Stimulated activated CD8-positive, alpha-beta memory T cell treated with anti-CD3 and anti-CD28 coated beads, Interleukin-12 subunit alpha, Interleukin-12 subunit beta, amount 100 ng/mL, for 1 hour (primary cell): ENCODE results near the gene CIAO1.
"Not testable (repeated sequence)": the region's sequence is repeated elsewhere in the genome, so short reads cannot be mapped to it uniquely, and the experiment has no call there.

ENCODE experiments used
- DNase-seq: peaks from one replicate; pipeline ENCODE4 v3.0.0-alpha.2; 2020; ENCODE audit warnings: low read depth

Gene CIAO1

DNA sequence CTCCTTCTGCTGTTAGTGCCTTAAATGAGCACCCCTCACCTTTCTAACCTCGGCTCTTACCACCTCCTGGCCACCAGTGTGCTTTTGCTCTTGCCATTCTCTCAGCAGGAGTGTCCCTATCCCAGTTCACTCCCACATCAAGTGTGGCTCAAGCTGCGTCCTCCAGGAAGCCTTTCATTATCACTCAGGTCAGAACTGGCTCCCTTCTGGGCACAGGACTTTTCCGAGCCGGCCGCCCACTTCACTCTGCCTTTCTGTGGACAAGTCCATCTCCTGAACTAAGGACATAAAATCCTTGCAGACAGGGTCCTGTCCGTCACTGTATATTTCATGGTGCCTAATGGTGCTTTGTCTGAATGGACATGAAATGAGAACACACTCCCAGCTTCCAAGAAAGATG, 15.8 kb upstream of the CIAO1 start:
- no peak for DNase-seq

DNA sequence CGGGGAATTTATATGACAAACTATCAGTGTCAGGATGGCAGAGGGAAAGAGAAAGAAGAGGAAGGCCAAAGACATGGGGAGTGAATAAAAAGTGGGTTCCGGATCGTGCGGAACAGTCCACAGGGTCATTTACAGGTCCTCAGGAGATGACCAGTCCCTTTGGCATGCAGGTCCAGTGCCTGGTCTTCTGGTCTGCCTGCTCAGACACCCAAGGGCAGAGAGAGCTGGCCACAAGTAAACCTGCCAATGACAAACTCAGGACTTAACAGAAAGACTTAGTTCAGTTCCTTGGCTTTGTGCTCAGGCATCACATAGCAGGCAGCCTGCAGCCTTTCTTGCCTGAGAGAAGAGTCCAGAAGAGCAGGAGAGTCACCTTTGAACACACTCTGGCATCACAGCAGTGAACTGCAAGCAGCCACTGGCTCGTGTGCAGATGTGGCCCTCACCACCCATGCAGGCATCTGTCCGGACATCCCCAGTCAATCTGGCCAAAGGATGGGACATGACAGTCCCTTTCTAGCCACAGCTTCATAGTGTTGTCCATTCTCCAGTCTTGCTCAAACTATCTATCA, 14.2 kb upstream of the CIAO1 start:
- no peak for DNase-seq

DNA sequence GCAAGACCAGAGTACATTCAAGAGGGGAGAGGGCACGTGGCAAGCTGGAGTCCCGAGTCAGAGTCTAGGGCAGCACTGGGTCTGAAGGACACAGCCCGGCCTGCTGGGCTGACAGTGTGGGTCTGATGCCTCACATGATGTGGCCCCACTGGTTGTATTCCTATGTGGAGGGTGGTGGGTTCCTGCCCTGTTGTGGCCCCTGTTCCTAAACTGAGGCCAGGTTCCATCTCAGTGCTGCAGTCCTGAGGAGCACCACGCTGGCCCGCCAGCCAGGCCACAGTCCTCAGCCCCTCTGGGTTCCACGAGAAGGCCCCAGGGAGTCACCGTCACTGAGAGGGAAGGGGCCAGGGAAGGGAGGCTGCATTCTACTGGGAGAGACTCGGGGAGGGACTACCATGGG, 13.5 kb upstream of the CIAO1 start:
- no peak for DNase-seq

DNA sequence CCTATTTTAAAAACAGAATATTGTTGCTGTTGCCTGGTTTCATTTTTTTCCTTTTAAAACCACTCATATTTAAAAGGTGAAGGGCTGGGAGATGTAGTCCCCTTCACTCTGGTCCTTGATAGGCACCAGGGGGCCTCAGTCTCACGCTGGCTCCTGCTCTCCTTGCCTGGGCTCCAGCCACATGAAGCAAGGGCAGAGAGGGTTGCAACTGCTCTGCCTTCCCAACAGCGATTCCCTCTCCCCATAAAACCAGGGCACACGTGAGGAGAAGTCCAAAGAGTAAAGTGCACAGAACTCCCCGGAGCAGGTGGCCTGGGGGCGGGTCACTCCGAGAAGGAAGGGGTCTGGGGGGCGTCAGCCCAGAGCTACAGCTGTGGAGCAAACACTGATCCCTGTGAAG, 13.0 kb upstream of the CIAO1 start:
- DNase-seq: no peak

DNA sequence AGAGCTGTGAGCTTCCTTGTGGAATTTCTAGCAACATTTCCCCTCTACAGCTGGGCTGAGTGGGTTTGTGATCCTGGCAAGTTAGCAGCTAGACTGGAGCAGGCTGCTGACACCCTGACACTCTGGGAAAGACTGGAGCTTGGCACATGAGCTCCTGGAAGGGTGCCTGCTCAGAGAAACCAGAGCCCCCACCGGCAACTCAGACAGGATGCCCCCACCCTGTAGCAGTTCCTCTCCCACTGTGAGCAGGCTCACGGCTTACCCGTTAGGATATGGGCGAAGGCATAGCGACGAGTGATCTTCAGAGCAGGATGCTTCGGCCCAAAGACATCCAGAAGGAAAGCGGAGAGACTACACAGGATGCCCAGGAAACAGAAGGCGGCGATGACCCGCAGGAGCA, 11.5 kb upstream of the CIAO1 start:
- no peak for DNase-seq

DNA sequence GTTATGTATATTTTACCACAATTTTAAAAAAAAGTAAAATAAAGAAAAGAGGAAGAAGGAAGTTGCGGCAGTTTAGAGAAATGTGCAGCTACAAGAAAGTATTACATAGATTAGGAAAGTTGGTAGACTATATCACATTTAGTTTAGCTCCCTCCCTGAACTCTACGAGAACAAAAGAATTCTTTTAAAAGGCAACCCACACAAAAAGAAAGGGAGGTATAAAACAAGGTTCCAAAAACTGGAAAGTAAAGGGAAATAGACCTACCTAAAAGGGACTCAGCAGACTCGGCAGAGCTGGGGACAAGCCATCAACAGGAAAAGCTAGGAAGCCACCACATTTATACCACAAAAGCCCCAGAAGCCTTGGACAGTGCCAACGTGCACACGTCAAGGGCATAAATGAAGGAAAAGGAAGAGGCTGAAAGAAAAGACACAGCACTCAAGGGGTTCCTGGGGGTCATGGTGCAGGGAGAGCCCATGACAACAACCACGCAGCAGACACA, 9.4 kb upstream of the CIAO1 start:
- DNase-seq: no peak

DNA sequence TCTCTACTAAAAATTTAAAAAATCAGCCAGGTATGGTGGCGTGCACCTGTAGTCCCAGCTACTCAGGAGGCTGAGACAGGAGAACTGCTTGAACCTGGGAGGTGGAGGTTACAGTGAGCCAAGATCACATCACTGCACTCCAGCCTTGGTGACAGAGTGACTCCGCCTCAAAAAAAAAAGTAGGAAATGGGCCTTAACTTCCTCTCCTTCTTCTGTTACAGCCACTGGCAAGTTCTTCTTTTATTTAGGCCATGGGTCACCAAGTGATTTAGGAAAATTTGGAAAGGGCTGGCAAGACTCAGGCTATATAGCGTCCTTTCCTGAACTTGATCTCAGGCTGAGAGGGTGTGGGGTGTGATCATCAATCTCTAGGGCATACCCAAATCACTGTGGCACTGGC, 8.3 kb upstream of the CIAO1 start:
- not testable (repeated sequence) for DNase-seq

DNA sequence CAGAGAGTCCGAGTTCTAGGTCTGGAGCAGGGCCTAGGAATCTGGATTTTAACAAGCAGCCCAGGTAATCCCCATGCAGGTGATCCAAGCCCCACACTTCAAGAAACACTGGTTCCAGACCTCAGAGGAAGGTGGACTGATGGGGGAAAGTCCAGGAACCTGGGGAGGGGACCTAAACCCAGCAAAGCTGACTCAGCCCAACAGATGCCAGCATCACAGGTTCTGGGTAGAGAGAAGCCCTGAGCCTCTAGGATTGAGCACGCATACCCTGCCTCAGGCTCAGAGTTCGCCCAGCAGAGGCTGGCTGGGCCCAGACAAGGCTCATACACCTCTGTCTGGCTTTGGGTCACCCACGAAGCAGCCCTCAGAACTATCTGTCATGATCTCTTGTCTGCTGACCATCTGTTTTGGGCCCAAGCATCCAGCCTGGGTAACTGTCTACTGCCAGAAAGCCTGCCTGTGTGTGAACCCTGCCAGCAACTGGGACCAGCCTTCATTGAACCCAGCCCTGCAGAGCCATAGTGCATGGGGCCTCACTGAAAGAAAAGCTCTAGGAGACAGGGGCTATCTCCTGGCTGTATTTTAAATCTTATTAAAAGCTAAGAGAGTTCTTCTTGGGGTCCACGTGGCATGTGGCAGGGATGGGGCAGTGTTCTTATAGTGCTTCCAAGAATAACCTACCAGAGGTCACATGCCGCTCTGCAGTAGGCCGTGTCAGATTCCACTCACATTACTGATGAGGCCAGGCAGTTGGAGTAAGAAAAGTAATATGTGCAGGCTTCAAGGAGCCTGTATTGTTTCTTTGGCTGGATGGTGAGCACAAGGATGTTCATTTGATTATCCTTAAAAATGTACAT, 7.6 kb upstream of the CIAO1 start:
- DNase-seq: no peak

DNA sequence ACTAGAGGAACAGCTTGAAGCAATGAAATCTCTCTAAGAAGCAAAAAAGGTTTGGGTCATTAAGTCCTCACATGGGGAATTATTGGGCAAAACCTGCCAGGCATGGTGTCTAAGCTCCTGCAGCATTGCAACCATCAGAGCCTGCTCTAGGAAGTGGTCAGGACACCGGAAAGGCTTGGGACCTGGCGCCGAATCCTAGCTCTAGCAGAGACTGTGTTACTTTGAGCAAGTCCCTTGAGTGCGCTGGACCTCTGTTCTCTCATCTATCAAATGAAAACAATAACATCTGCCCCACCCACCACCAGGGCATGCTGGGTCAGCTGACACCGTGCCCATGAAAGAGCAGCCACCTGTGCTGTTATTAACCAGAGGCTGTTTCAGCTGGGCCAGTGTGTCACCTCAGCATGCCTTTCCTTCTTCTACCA, 6.5 kb upstream of the CIAO1 start:
- DNase-seq: no peak

DNA sequence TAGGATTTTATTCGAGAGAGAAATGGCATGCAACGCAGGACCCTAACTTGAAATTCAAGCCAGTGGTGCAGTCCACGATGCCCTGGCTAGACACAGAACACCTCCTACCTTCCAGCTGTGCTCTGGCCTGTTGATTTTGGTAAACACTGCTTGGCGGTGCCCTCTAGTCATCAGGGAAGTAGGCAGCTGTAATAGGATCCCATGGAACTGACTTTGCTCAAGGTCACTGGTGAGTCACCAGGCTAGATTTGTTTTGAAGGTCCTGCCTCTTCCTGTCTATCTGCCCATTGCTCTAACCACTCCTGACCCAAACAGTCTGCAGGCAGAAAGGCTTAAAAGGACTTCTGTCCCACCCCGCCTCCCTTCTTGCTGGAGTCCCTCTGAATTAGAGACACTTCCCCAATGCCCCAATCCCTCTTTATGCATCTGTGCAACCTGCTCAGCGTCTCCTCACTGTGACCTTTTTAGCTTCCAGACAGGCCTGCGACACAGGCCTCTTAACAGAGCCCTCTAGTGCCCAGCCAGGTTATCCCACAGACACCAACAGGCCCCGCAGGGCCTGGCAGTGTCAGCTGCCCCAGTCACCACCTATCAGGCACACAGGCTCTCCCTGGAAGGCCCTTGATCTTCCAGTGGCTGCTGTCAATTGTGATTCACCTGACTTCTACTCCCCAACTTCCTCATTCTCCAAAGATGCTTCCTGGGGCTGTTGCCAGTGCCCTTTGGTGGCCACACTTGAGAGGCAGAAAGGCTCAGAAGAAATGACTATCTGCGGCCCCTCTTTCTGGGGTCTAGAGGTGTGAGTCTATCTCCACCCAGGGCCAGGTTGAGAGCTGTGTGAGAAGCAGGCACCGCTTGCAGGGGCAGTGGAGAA, 5.4 kb upstream of the CIAO1 start:
- no peak for DNase-seq

DNA sequence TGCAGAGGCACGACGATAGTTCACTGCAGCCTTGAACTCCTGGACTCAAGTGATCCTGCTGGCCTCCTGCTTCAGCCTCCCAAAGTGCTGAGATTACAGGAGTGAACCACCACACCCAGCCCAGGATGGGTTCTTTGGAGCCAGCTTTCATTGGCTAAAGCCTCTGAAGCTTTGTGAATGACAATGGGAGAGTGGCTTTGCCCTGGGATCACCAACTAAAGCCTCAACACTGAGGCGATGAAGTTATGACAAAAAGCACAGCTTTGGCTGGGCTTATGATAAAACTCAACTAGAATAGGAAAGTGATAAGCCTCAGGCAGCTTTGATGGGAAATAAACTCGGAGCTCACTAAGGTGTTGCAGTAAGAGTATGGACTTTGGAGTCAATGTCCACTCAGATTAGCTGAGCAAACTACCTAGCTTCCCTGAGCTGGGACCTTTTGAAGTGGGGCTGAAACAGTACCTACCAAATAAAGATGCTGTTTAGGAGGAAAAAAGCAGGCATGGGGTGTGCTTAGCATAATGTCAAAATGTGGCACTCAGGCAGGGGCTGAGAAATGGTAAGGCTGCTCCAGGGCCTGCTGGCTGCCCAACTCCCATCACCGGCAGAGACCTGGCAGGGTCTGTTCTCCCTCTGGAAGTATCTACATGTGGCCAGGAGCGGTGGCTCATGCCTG, 4.6 kb upstream of the CIAO1 start:
- no peak for DNase-seq

DNA sequence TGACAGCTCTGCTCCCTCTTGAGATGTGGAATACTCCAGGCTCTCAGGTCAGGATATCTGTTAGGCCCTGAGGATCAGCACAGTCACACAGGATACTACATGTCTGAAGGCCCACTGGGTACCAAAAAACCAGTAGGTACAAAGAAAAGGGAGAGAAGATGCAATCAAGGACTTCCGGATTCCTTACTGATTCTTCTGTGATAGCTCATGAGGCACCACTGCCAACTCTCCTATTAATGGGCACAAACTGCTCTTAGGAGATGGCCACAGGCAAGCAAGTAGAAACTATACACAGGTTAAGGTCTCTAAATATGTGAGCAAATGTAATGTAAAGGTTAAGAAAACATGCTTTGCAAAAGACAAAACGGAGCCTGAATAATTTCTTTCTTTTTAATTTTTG, 3.7 kb upstream of the CIAO1 start:
- DNase-seq: no peak

DNA sequence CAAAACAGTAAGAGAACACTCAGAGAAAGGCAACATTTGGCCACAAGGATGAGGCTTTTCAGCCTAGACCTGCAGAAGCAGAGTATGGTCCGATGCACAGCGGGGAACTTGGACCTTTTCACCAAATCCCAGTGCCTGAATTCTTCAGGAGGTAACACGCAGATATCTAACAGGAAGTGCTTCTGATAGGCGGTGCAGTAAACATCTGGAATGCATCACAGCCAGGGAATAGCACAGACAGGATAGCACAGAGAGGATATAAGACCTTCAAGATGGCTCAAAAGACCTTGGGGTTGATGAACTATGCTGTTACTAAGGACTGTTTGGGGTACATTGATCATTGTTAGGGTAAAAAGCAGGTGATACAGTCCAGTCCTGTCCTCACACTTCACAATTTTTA, 1.9 kb upstream of the CIAO1 start:
- no peak for DNase-seq

DNA sequence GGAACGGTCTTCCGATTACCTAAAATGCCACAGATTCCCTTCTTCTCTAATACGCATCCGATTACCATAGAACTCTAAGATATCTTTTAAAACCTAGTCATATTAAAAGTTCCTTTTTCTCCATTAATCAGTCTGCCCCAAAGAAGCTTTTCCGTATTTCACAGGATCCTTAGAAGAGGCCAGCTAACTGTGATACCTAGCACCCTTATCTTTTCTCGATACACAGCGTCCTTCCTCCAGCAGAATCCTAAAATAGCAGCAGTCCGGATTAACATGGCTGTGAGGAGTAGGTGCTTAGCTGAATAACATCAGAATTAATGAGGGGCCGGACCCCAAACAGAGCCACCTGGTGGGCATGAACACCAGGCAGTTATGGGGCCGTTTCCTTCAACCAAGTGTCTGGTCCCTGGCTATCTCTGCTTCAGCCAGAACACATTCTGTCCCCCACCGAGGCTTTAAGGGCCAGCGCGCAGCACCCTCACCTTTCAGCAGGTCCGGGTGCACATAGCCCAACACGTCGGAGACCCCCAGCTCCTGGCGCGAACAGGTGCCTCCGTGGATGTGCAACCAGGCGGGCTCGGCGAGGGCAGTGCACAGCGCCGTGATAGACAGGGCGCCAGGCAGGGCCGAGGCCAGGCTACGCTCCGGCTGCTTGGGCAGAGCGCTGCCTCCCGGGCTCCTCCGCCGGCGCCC, 1.2 kb upstream of the CIAO1 start:
- no peak for DNase-seq

DNA sequence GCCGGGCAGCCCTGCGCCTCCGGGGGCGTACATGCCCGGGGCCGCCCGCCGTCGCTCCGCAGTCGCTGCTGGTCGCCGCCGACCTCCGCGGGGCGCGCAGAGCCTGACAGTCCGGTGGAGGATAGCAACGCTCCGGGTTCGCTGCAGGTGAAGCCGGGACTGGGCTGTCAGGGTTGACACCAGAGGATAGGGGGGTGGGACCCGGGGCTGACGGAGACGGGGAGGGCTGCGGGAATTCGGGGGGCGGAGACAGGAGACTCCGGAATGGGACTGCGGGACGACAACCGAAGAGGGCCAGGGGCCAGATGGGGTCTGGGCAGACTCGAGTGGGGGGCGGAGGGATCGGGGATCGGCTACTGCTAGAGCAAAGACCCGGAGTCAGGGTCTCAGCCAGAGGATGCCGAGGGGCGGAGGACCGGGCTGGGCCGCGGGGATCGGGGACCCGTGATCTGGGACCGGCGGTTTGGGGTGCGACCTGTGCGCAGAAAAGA, 631 bp upstream of the CIAO1 start:
- DNase-seq: peak; percentile 13

DNA sequence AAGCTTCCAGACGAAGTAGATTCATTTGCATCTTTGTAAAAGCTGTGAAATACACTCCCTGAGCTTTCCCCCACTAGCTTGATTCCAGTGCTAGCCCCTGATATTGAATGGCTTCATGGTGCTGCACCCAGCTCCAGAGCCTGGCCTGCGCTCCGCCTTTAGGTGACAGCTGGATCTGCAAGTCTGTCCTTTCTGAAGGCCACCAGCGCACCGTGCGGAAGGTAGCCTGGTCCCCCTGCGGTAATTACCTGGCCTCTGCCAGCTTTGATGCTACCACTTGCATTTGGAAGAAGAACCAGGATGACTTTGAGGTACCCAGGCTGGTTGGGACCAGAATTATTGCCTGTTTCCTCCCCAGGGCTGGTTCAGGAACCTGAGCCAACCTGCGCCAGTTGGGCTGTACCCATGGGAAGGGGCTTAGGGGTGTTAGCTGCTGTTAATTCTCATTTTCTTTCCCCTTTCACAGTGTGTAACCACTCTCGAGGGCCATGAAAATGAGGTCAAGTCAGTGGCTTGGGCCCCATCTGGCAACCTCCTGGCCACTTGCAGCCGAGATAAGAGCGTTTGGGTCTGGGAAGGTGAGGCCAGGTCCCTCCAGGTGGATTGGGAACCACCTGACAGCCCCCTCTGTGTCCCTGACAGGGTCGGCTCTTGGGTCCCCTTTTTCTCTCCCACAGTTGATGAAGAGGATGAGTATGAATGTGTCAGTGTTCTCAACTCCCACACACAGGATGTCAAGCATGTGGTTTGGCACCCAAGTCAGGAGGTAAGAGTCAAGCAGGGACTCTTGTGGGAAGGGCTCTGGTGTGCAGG, 1.3 kb downstream of the CIAO1 start:
- no peak for DNase-seq

DNA sequence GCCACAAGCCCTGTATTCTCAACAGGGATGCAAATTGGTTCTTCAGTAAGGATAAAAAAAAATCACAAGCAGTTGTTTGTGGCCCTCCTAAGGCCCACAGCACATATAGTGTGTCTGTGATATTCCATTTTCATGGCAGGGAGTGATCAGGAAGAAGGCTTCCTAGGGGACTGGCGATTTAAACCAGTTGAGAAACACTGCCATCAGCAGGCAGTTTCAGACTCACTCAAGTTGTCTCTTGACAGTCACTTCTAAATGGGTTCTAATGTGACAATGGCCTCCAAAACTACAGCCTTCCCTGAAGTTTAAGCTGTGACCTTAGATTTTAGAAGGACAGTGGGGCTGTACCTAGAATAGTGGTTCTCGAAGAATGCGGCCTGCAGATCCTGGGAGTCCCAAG, 6.0 kb downstream of the CIAO1 start:
- DNase-seq: no peak

DNA sequence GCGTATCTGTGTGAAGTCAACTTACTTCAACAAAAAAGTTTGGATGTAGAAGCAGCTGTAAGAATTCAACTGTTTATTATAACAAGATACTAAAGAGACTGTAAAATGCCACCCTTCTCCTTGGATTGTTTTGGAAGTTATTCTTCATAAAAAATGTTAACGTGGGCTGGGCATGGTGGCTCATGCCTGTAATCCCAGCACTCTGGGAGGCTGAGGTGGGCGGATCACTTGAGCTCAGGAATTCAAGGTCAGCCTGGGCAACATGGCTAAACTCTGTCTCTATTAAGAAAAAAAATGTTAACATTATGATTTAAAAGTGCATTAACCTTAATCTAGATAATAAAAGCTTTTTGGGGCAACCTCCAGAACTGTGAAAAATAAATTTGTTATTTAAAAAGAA, 7.7 kb downstream of the CIAO1 start:
- DNase-seq: no peak

DNA sequence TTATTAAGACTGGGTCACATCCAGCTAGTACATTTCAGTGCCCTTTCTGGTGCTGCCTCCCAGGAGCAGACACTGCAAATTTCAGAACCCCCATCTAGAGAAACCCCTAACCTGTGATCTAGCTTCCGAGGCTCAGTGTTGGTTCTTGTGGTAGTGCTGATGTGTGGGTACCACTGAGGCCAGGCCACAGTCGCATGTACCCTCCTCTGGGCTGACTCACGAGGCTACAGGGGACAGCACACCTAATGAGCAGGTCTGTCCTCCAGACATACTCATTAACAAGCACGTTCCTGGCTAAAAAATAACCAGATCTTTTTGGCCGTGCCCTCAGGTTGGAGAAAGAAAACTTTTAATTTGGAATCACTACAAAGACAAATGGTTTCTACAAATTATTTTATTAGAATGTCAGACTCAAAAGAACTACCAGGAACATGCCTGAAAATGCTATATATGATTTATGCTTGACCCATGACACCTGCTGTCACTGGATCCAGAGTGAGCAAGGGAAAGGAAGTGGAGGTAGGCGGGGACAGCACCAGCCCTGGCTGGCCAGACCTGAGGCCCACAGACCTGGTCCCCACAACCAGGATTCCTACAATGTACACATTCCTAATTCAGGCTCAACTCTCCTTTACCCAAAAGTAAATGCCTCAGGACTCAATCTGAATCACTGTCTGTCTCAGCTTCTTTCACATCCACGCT, 8.5 kb downstream of the CIAO1 start:
- DNase-seq: no peak
